ELF-1 (cell line): ENCODE data around the gene TICRR.
"Not testable (repeated sequence)": the region's sequence is repeated elsewhere in the genome, so short reads cannot be mapped to it uniquely, and the experiment has no call there.

Experiments
- DNase-seq: peaks from one replicate; pipeline ENCODE4 v3.0.0-alpha.2; 2016; ENCODE audit warnings: low read depth, low spot score

TICRR gene

GRCh38 chr15:89575146-89575655 lies at the start of gene TICRR:
TSS of gene TICRR (plus strand) at chr15:89575469. CDS start at chr15:89575587, 118 bp downstream.
- peak; percentile 100 for DNase-seq

GRCh38 chr15:89526181-89526580 lies 49.1 kb upstream of the TICRR start:
- no peak for DNase-seq

GRCh38 chr15:89526601-89527441 lies 48.4 kb upstream of the TICRR start:
- no peak for DNase-seq

GRCh38 chr15:89528757-89529352 lies 46.4 kb upstream of the TICRR start:
- no peak for DNase-seq

- no peak for DNase-seq
Measured at GRCh38 chr15:89530976-89531375, 44.3 kb upstream of the TICRR start.

GRCh38 chr15:89531796-89532537 lies 43.3 kb upstream of the TICRR start:
- peak; percentile 7 for DNase-seq

GRCh38 chr15:89533861-89534544 lies 41.3 kb upstream of the TICRR start:
- DNase-seq: no peak

- no peak for DNase-seq
Measured at GRCh38 chr15:89539027-89539426, 36.2 kb upstream of the TICRR start.

- DNase-seq: no peak
Measured at GRCh38 chr15:89542369-89542768, 32.9 kb upstream of the TICRR start.

- DNase-seq: no peak
Measured at GRCh38 chr15:89543389-89543788, 31.9 kb upstream of the TICRR start.

GRCh38 chr15:89549138-89549537 lies 26.1 kb upstream of the TICRR start:
- not testable (repeated sequence) for DNase-seq

- no peak for DNase-seq
Measured at GRCh38 chr15:89550427-89550826, 24.8 kb upstream of the TICRR start.

- DNase-seq: no peak
Measured at GRCh38 chr15:89551550-89551949, 23.7 kb upstream of the TICRR start.

GRCh38 chr15:89553632-89554031 lies 21.6 kb upstream of the TICRR start:
- no peak for DNase-seq

GRCh38 chr15:89554247-89554646 lies 21.0 kb upstream of the TICRR start:
- DNase-seq: no peak

- no peak for DNase-seq
Measured at GRCh38 chr15:89555768-89556167, 19.5 kb upstream of the TICRR start.

- peak; percentile 66 for DNase-seq
Measured at GRCh38 chr15:89556413-89557262, 18.6 kb upstream of the TICRR start.

GRCh38 chr15:89559769-89560264 lies 15.5 kb upstream of the TICRR start:
- DNase-seq: no peak

GRCh38 chr15:89566181-89566580 lies 9.1 kb upstream of the TICRR start:
- peak; percentile 47 for DNase-seq

- DNase-seq: no peak
Measured at GRCh38 chr15:89566621-89567294, 8.5 kb upstream of the TICRR start.
